HEK293T (cell line): ENCODE measurements around the gene ATG12.

Experiments
- ELF4 ChIP-seq: fragments of 450-650 bp; IDR thresholded peaks from 2 replicates; pipeline ENCODE4 v1.6.1; 2017; ENCODE audit warnings: antibody characterized with exemption
- FOXA1 ChIP-seq: fragments of 450-650 bp; IDR thresholded peaks from 2 replicates; pipeline ENCODE4 v1.6.1; 2016; ENCODE audit warnings: mild to moderate bottlenecking
- FOXK2 ChIP-seq: fragments of 450-650 bp; IDR thresholded peaks from 2 replicates; pipeline ENCODE4 v1.6.1; 2016; ENCODE audit warnings: mild to moderate bottlenecking
- HDGF ChIP-seq: fragments of 450-650 bp; IDR thresholded peaks from 2 replicates; pipeline ENCODE4 v1.6.1; 2017; ENCODE audit warnings: antibody characterized with exemption, borderline replicate concordance
- SP1 ChIP-seq: fragments of 450-650 bp; IDR thresholded peaks from 2 replicates; pipeline ENCODE4 v1.6.1; 2017

DNA sequence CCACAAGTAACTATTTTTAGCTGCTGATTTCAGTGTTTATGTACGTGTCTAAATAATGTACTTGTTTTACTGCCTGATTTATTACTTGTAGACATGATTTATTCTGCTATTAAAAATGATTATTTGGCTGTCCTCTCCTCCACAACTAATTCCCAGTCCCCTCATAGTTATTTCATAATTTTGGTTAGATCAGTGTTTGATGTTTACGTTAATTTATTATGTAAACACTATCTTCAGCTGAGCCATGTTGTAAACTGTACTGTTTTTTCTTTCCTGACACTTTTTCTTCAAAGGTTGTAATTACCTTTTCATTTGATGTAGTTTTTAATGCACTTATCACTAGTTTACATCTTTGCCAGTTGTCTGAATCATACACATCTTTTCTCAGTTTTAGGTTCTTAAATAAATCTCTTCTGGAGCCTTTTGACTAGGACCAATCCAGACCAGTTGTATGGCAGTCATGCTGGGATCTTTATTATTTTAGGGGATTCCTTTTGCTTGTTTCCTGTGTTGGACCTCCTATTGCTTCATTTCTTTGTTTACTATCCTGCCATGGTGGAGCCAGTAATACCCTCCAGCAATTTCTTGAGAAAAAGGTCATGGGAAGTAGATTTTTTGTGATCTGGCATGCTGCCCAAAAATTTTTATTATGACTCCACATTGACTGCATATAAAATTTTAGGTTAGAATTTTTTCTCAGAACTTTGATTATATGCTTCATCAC lies 16.4 kb upstream of the ATG12 start:
- TF ChIP-seq HDGF (no peak), FOXK2 (no peak), SP1 (no peak), FOXA1 (no peak), ELF4 (no peak)
